Measurements from ENCODE around the gene ZNF644. TPM values are rescaled to one million over a fixed set of nuclear protein-coding genes. Genes with fewer than 3 reads are reported as not detected.
"Not testable (repeated sequence)": the region's sequence is repeated elsewhere in the genome, so short reads cannot be mapped to it uniquely, and the experiment has no call there.

Gene ZNF644
- total RNA-seq, 2 experiments from 2014 or later: 41.6 to 44.7 TPM

DNA sequence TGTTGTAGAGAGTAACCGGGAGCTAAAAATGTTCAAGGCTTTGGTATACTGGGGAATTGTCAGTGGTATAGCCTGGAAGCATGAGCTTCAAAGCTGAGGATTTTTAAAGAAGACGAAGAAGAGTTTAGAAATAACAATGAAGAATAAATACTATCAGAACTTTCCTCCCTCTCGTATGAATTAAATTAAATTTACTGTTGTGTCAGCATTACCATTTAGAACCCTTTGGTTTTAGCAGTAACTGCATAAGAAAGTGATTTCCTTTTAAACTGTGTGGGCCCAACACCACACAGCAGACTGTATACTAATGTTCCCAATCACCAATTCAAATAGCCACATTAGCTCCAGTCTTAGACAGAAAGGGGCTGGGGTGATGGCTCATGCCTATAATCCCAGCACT lies 122.6 kb downstream of the ZNF644 start:
- peaks cover 4% of the 10 kb centered on the region for H3K9me3 Mint-ChIP-seq
- H3K36me3 Mint-ChIP-seq: peaks cover 72% of the 10 kb centered on the region
- peaks cover 11% of the 10 kb centered on the region for H3K4me1 Mint-ChIP-seq
- no peak for DNase-seq
- H3K27me3 Mint-ChIP-seq: no peaks in the 10 kb centered on the region
- no peak overlapping the region for H3K4me3 Mint-ChIP-seq
- no peak overlapping the region for H3K27ac Mint-ChIP-seq

DNA sequence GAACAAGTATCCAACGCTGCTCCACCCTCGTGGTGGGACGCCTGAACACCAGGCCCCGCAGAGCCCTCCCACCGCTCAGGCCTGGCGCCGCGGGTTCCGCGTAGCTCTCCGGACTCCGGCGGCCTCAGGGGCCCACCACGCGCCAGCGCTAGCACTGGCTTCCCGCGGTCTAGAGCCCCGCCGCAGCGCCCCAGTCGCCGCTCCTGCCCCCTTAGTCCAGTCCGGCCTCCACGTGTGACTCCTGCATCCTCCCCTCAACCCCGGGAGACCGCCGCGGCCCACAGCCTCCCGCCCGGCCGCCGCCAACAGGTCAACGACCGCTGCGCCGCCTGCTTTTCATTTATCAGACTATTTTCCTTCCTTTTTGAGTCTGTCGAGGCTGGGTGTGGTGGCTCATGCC lies 128.2 kb downstream of the ZNF644 start:
- H3K36me3 Mint-ChIP-seq: peaks cover 46% of the 10 kb centered on the region
- H3K4me3 Mint-ChIP-seq, H3K27me3 Mint-ChIP-seq: not testable (repeated sequence)

DNA sequence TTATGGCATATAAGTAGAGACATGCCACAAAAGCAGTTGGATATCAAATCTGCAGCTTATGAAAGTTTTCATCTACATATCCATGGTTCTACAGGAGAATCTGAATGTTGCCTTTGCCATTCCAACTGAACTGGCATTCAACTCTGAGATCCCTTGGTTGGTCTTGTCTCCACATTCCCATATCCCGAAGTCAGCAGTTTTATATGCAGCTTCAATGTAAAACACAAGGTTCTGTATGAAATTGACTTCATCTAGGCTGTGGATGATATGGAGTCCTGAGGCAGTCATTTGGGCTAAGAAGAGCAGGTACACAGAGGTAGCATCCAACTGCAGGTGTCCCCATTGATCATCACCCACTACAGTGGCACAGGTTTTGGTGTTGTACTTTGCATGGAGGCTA lies 129.0 kb downstream of the ZNF644 start:
- H3K4me3 Mint-ChIP-seq, H3K27me3 Mint-ChIP-seq, H3K4me1 Mint-ChIP-seq, H3K27ac Mint-ChIP-seq, DNase-seq: not testable (repeated sequence)
- Mint-ChIP-seq H3K36me3 (peaks cover 41% of the 10 kb centered on the region), H3K9me3 (peaks cover 20% of the 10 kb centered on the region)

More for the DNA sequence above, 128.2 kb downstream of the ZNF644 start:
- H3K9me3 Mint-ChIP-seq: peaks cover 20% of the 10 kb centered on the region
- not testable (repeated sequence) for H3K27ac Mint-ChIP-seq, DNase-seq, H3K4me1 Mint-ChIP-seq

DNA sequence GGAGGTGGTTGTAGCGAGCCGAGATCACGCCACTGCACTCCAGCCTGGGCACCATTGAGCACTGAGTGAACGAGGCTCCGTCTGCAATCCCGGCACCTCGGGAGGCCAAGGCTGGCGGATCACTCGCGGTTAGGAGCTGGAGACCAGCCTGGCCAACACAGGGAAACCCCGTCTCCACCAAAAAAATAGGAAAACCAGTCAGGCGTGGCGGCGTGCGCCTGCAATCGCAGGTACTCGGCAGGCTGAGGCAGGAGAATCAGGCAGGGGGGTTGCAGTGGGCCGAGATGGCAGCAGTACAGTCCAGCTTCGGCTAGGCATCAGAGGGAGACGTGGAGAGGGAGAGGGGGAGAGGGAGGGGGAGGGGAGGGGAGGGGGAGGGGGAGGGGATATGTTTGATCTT lies 129.6 kb downstream of the ZNF644 start:
- not testable (repeated sequence) for DNase-seq, H3K4me3 Mint-ChIP-seq, H3K4me1 Mint-ChIP-seq, H3K27ac Mint-ChIP-seq, H3K27me3 Mint-ChIP-seq
- H3K36me3 Mint-ChIP-seq: peaks cover 38% of the 10 kb centered on the region
- H3K9me3 Mint-ChIP-seq: peaks cover 20% of the 10 kb centered on the region

DNA sequence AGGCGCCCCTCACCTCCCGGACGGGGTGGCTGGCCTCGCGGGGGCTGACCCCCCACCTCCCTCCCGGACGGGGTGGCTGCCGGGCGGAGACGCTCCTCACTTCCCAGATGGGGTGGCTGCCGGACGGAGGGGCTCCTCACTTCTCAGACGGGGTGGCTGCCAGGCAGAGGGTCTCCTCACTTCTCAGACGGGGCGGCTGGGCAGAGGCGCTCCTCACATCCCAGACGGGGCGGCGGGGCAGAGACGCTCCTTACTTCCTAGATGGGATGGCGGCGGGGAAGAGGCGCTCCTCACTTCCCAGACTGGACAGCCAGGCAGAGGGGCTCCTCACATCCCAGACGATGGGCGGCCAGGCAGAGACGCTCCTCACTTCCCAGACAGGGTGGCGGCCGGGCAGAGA lies 130.1 kb downstream of the ZNF644 start:
- H3K36me3 Mint-ChIP-seq: peaks cover 35% of the 10 kb centered on the region
- peaks cover 20% of the 10 kb centered on the region for H3K9me3 Mint-ChIP-seq
- not testable (repeated sequence) for H3K4me3 Mint-ChIP-seq, H3K4me1 Mint-ChIP-seq, DNase-seq, H3K27ac Mint-ChIP-seq, H3K27me3 Mint-ChIP-seq

DNA sequence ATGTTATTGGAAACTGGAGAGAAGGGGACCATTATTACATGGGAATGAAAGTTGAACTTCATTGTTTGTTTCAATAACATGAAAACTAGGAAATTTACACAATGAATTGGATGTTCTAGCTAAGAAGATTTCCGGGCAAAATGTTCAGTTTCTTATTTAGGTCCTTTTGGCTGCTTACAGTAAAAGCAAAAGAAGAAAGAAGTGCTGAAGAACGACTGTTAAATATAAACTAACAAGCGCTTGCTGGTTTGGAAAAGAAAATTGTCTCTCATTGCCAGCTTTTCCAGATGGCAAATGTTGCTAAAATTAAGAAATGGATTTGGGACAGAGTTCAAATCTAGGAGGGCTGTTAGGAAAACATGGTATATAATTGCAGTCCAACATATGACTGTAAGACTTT lies 139.6 kb downstream of the ZNF644 start:
- peaks cover 8% of the 10 kb centered on the region for H3K27me3 Mint-ChIP-seq
- DNase-seq: no peak
- H3K9me3 Mint-ChIP-seq: peaks cover 31% of the 10 kb centered on the region
- no peak overlapping the region for H3K4me3 Mint-ChIP-seq
- peaks cover 12% of the 10 kb centered on the region for H3K36me3 Mint-ChIP-seq
- no peak overlapping the region for H3K27ac Mint-ChIP-seq
- H3K4me1 Mint-ChIP-seq: no peaks in the 10 kb centered on the region

DNA sequence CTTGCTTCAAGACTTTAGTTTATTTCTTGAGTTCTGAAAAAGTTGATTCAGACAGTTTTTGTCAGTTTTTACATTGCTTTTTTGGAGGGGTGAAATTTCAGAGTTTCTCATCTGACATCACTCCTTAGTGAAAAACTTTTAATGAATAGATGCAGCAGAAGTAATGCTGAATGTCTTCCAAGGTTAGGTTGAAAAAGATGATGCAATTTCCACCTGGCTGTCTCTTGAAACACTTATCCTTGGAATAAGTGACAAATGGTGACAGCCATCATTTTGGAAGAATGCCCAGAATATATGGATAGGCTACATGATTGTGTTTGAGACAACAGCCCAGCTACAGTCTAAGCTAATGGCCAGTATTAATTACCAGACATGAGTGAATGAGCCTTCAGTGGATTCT lies 140.8 kb downstream of the ZNF644 start:
- Mint-ChIP-seq H3K4me3 (no peak overlapping the region), H3K9me3 (peaks cover 29% of the 10 kb centered on the region), H3K27me3 (peaks cover 8% of the 10 kb centered on the region), H3K36me3 (peaks cover 12% of the 10 kb centered on the region), H3K4me1 (no peaks in the 10 kb centered on the region), H3K27ac (no peak overlapping the region)
- DNase-seq: no peak

DNA sequence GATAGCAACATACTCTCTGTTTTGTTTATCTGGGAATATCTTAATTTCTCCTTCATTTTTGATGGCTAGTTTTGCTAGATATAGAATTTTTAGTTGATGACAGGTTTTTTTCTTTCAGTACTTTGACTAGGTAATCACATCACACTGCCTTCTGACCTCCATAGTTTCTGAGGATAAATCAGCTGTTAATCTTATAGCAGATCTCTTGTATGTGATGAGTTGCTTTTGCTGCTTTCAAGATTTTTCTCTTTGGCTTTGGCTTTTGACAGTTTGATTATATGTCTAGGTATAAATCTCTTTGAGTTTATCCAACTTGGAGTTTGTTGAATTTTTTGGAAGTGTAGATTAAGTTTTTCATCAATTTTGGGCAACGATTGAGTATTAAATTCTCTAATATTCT lies 142.6 kb downstream of the ZNF644 start:
- Mint-ChIP-seq H3K27ac (no peak overlapping the region), H3K36me3 (peaks cover 14% of the 10 kb centered on the region), H3K4me3 (no peak overlapping the region), H3K27me3 (peaks cover 8% of the 10 kb centered on the region), H3K4me1 (no peaks in the 10 kb centered on the region), H3K9me3 (peaks cover 31% of the 10 kb centered on the region)
- no peak for DNase-seq

DNA sequence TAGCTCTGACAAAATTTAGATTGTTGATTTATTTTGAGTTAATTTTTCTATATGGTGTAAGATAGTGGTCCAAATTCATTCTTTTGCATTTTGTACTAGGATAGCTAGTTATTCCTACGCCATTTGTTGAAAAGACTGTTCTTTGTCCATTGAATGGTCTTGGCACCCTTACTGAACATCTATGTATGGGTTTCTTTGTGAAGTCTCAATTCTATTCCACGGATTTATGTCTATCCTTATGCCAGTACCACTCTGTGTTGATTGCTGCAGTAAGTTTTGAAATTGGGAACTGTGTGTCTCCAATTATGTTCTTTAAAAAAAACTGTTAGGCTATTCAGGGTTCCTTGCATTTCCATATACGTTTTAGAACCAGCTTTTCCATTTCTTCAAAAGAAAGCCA lies 145.7 kb downstream of the ZNF644 start:
- Mint-ChIP-seq H3K27me3 (peaks cover 5% of the 10 kb centered on the region), H3K4me3 (no peak overlapping the region), H3K27ac (no peak overlapping the region), H3K9me3 (peaks cover 29% of the 10 kb centered on the region), H3K36me3 (peaks cover 14% of the 10 kb centered on the region), H3K4me1 (no peaks in the 10 kb centered on the region)
- no peak for DNase-seq

All from activated naive CD8-positive, alpha-beta T cell treated with anti-CD3 and anti-CD28 coated beads for 36 hours (primary cell).